OCI-M2 (cell line): ENCODE data around the gene RNF13.
"Not testable (repeated sequence)": the region's sequence is repeated elsewhere in the genome, so short reads cannot be mapped to it uniquely, and the experiment has no call there.

Source experiments
- DNase-seq: peaks from one replicate; lab custom pipeline; 2025; ENCODE audit not compliant: unreplicated experiment; lab: John Stamatoyannopoulos, UW

RNF13 gene

GRCh38 chr3:149895339-149895738 is 82.3 kb downstream of the RNF13 start:
- DNase-seq: no peak

GRCh38 chr3:149895769-149896168 is 82.8 kb downstream of the RNF13 start:
- DNase-seq: no peak

GRCh38 chr3:149898771-149899170 is 85.8 kb downstream of the RNF13 start:
- peak; percentile 7 for DNase-seq

- DNase-seq: no peak
These were observed 87.3 kb downstream of the RNF13 start for GRCh38 chr3:149900322-149900721.

- DNase-seq: no peak
These were observed 88.8 kb downstream of the RNF13 start for GRCh38 chr3:149901770-149902169.

DNA sequence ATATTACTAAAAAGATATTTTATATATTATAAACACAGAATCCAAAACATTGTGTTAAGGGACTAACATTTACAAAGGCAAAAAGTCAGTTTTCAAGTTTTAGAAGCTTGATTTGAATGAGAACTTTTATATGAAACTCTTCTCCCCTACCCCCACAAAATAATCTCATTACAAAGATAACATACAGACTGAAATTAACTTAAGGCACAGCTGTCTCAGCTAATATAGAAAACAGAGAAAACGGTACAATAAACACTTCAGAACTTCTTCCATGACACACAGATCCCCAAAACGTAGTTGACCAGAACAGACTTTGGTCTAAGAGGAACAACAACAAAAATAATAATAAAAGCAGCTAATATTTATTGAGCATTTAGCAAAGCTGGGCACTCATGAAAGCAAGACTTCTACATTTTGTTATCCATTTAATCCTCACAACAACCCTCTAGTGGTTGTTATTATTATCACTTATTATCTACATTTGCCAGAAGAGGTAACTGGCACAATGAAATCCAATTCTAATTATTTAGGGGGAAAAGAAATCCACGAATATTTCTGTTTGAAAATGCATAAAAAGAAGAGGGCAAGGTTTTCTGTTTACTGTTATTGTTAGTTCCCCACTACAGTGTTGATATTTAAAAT is 89.6 kb downstream of the RNF13 start:
- no peak for DNase-seq

DNA sequence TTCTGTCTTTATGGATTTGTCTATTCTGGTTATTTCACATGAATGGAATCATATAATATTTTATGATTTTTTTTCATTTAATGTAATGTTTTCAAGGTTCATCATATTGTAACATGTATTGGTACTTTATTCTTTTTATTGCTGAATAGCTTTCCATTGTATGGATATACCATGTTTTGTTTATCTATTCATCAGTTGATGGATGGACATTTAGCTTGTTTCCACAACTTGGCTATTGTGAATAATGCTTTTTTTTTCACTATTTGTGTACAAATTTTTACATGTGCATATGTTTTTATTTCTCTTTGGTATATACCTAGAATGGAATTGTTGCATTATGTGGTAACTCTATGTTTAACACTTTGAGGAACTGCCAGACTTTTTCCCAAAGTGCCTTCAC is 93.0 kb downstream of the RNF13 start:
- DNase-seq: no peak

DNA sequence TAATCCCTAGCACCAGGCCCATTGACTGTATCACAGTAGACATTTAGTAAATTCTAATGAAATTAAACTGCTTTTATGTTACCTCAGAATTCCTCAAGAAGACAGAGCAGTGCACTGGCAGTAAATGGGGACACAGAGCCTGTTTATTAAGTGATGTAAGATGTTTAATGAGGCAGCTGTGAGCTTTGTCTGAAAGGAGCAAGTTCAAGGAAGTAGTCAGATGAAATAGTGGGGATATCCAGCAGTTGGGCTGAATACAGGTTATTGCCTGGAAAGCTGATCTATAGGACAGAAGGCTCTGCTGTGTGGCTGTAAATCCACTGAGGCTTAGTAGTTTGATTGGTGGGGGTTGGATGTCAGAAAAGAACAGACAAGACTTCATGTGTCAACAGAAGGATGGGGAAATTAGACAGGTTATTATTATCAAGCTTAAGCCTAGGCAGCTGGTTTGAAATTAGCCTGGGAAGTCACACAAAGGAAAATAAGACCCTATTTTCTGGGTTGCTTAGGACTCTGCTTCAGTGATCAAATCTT is 95.5 kb downstream of the RNF13 start:
- DNase-seq: no peak

- DNase-seq: no peak
These were observed 96.9 kb downstream of the RNF13 start for GRCh38 chr3:149909923-149910322.

- DNase-seq: no peak
These were observed 104.2 kb downstream of the RNF13 start for GRCh38 chr3:149917124-149917667.

GRCh38 chr3:149919509-149919908 is 106.5 kb downstream of the RNF13 start:
- DNase-seq: no peak

GRCh38 chr3:149920119-149920518 is 107.1 kb downstream of the RNF13 start:
- no peak for DNase-seq

DNA sequence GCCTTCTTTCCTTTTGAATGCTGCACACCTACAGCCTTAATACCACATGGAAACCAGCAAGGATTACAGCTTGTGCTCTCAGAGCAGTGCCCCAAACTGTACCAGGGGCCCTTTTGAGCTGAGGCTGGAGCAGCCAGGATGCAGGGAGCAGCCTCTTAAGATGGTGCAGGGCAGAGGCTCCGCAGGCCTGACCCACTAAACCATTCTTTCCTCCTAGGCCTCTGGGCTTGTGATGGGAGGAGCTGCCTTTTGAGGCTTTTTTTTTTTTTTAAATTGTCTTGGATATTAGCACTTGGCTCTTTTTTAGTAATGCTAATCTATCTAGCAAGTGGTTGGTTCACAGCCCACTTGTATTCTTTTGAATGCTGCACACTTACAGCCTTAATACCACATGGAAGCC is 120.0 kb downstream of the RNF13 start:
- no peak for DNase-seq

DNA sequence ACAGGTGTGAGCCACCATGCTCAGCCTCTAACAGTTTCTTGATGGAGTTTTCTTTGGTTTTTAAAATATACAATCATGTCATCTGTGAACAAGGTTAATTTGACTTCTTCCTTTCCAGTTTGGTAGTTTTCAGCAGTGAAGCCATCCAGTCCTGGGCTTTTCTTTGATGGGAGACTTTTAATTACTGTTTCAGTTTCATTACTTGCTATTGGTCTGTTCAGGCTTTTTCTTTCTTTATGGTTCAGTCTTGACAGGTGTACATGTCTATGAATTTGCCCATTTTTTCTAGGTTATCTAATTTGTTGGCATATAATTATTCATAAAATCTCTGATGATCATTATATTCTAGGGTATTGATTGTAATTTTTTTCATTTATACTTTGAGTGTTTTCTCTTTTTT is 120.8 kb downstream of the RNF13 start:
- DNase-seq: no peak

- DNase-seq: no peak
These were observed 121.5 kb downstream of the RNF13 start for GRCh38 chr3:149934524-149934923.

DNA sequence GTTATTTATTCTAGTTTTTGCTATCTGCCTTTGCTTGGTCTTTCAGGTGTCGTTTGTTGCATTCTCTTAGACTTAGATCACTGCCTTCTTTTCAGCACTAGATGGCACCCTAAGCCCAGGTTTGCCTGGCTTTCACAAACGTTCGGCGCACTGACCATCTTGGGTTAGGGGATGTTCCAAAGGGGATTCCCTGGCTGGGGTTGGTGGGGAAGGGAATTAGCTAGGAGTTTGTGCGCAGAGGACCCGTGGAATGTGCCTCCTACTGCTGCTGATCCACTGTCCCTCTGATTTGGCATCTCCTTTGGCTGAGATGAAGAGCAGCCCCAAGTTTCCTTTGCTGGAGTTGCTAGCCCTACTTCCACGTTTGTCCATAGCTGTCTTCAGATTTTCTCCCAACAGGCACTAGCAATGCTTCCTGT is 123.8 kb downstream of the RNF13 start:
- no peak for DNase-seq

DNA sequence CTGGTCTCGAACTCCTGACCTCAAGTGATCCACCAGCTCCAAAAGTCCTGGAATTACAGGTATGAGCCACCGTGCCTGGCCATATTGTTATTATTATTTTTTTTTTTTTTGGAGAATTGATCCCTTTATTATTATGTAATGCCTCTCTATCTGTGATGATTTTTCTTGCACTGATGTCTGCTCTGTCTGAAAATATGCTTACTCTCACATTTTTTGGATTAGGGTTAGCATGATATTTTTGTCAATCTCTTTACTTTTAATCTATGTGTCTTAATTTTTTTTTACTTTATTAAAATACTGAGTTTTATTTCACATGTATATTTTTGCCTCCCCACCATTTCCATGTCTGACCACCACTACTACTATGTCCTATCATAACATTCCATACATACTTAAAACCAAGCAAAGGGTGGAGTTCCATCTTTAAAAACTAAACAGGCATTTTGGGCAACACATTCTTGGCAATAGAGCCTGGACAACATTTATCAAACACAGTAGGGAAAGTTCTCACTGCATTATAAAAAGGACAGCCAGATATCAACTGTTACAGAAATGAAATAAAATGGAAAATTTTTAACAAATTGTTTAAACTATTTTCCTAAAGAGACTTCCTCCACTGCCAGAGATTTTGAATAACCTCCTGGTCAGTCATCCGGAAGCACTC is 125.5 kb downstream of the RNF13 start:
- not testable (repeated sequence) for DNase-seq

DNA sequence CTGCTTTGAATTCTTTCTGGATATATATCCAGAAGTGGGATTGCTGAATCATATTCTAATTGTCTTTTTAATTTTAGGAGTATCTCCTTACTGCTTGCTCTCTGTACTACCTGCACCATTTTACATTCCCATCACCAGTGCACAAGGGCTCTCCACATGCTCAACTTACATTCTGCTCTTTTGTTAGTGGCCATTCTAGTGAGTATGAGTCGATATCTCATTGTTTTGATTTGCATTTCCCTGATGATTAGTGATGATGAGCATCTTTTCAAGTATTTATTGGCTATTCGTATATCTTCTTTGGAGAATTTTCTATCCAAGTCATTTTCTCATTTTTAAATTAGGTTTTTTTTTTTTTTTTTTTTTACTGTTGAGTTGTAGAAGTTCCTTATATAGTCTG is 128.2 kb downstream of the RNF13 start:
- no peak for DNase-seq

DNA sequence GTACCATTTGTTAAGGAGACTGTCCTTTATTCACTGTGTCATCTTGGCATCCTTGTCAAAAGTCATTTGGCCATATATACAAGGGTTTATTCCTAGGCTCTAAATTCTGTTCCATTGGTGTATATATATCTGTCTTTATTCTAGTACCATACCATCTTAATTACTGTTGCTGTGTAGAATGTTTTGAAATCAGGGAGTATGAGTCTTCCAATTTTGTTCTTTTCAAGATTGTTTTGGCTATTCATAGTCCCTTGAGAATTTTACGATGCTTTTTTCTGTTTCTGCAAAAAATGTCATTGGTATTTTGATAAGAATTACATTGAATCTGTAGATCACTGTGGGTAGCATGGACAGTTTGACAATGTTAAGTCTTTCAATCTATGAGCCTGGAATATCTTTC is 128.9 kb downstream of the RNF13 start:
- no peak for DNase-seq

GRCh38 chr3:149942409-149942808 is 129.4 kb downstream of the RNF13 start:
- DNase-seq: no peak

DNA sequence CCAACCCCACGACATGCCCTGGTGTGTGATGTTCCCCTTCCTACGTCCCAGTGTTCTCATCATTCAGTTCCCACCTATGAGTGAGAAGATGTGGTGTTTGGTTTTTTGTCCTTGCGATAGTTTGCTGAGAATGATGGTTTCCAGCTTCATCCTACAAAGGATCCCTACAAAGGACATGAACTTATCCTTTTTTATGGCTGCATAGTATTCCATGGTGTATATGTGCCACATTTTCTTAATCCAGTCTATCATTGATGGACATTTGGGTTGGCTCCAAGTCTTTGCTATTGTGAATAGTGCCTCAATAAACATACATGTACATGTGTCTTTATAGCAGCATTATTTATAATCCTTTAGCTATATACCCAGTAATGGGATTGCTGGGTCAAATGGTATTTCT is 131.0 kb downstream of the RNF13 start:
- not testable (repeated sequence) for DNase-seq

- DNase-seq: no peak
These were observed 134.2 kb downstream of the RNF13 start for GRCh38 chr3:149947231-149947630.
